NOMO-1 (cell line): Measurements from ENCODE around the gene TMEM183A.
"Not testable (repeated sequence)": the region's sequence is repeated elsewhere in the genome, so short reads cannot be mapped to it uniquely, and the experiment has no call there.

Experiments used
- DNase-seq, 2 experiments: peaks; one replicate each; lab custom pipeline; 2025; ENCODE audit not compliant: unreplicated experiment in 2 of 2; lab: John Stamatoyannopoulos, UW

TMEM183A gene

DNA sequence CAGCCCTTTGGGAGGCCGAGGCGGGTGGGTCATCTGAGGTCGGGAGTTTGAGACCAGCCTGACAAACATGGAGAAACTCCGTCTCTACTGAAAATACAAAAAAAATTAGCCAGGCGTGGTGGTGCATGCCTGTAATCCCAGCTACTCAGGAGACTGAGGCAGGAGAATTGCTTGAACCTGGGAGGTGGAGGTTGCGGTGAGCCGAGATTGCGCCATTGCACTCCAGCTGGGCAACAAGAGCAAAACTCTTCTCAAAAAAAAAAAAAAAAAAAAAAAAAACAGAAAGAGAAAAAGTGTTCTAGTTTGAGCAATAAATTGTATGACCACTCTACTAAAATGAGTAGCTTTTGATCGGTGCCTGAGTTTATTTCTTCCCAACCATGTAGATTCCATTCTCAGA is 21.1 kb upstream of the TMEM183A start:
- peak in 1 of 2 experiments; percentile 16 for DNase-seq

DNA sequence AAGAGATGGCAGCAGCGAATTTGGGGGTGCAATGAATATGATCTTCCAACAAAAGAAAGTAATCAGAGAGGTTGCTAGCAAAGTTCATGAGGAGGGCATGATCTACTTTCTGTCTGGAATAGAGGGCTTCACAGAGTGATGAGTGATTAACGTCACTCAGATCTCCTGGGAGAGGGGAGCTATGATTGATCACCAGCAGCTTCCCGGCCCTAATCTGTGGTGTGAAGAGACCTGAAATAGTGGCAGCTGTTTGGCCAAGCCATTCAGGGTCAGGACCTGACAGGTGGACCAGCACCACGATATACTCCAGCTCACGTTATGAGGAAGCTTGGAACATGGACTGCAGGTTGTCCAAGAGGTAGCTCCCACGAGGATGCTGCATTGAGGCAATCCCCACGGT is 19.9 kb upstream of the TMEM183A start:
- DNase-seq: no peak

DNA sequence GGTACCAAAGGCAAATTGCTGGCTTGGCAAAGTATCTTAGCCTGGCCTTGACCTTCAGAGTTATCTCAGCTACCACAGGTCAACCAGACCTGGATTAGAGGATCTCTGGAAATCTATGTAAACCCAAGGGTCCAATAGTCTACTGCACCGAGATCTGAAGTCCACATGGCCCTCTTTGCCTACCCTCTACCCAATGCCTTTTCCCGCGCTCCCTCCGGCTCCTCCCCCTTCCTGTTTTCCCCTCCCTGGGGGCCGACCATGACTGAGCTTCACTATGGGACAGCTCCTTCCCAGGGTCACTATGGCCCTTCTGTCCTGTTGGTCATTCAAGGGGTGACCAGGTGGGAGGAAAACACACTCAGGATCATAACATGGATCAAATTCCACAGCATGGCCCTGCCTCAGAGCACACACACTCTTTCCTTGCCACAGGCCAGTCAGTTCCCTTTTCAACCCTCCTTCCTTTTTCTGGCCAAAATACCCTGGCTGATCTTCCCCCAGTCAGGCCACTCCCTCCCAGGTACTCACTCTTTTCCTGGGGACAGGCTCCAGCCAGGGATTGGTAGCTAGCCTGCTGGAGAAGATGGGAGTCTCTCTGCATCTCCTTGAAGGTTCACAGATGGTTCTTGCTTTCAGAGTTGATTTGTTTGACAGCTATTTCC is 19.1 kb upstream of the TMEM183A start:
- DNase-seq: peak; percentile 19 to 53

DNA sequence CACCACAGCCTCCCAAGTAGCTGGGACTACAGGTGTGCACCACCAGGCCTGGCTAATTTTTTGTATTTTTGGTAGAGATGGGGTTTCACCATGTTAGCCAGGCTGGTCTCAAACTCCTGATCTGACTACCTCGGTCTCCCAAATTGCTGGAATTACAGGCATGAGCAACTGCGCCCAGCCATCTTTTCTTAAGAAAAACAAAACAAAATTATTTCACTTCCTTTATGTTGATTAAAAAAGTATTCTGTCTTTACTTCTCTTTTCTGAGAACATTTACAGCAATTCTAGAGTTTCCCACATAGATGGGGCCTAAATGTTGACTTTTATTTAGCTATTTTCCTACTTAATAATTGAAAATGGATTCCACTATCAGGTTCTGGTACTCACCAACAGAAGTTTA is 17.3 kb upstream of the TMEM183A start:
- DNase-seq: no peak

DNA sequence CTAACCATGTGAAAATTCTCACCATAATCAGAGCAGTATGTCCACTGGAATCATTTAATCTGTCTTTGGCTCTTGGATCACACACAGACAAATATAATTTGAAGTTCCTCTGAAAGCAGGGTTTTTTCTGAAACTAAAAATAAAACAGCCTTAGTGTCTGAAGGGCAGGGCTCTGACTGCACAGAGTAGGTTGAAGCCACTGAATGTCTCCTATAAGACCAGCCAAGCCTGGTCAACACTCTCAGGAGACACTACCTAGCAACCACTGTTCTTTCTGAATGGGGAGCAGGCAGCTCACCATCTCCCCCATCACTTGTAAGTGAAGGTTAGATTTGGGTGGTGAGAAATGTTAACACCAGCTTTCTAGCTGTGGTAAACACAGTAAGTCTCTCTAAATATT is 16.1 kb upstream of the TMEM183A start:
- no peak for DNase-seq

DNA sequence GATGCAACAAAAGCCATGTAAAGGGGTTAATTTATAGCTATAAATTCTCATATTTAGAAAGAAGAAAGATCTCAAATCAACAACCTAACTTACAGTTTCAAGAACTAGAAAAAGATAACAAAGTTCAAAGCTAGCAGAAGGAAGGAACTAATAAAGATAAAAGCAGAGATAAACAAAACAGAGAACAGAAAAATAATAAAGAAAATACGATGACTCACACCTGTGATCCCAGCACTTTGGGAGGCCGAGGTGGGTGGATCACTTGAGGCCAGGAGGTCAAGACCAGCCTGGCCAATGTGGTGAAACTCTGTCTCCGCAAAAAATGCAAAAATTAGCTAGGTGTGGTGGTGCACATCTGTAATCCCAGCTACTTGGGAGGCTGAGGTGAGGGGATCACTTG is 12.4 kb upstream of the TMEM183A start:
- no peak for DNase-seq

DNA sequence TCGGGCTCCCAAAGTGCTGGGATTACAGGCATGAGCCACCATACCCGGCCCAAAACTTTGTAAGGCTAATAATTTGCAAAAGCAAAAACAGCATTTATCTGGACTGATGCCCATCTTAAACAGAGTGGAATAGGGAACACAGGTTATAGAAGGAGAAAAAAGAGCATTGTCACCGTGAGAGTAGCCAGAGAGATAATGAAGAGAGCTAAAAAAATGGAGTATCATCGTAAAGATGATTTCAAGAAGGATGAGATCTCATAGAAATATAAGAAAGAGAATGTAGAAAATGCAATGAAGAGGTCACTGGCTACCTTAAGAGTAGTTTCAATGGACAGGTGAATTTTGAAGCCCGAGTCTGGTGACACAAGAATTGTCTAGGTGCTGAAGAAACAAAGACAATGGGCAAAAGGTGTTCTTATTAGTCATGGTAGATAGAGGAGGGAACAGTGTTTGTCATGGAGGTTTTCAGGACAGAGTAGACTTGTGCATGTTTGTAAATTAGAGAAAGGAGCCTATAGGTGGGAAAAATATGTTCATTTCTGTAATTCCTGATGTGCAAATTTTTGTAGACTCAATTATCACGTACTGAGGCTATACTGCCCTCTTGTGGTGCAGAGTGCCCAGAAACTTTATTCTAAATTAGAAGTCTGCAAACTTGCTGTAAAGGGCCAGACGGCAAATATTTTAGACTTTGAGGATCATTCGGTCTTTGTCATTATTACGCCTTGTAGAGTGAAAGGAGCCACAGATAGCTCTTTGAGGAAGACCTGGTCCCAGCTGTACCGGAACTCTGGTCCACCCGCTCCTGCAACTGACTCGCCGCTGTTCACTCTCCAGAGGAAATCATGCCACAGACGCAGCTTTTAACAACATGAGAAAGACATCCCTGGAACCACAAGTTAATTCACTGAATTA is 8.1 kb upstream of the TMEM183A start:
- DNase-seq: peak; percentile 51 to 64

DNA sequence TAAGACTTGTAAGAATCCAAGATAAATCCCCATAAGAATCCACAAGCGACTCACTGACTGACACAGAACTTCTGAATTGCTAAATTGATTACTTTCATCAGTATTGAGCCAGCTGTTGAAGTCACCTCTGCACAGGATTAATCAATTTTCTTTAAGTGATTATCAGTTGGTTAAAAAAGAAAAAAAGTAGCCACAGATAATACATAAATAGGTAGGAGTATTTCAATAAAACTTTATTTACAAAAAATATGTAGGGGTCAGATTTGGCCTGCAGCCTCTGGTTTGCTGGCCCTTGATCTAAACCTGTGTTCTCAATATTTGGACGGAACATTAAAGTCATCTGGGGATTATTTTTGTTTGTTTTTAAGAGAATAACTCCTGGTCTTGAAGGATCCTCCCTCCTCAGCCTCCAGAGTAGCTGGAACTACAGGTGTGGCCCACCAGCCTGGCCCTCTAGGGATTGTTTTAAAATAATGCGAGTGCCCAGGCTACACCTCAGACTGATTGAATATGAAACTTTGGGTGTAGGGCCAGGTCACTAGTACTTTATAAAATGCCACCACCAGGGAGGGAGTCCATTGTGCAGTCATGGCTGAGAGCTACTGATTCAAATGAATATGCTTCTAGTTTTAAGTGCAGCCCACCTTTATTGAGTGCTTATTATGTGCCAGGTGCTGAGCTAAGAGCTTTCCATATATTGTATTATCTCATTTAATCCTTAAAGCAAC is 6.8 kb upstream of the TMEM183A start:
- no peak for DNase-seq

DNA sequence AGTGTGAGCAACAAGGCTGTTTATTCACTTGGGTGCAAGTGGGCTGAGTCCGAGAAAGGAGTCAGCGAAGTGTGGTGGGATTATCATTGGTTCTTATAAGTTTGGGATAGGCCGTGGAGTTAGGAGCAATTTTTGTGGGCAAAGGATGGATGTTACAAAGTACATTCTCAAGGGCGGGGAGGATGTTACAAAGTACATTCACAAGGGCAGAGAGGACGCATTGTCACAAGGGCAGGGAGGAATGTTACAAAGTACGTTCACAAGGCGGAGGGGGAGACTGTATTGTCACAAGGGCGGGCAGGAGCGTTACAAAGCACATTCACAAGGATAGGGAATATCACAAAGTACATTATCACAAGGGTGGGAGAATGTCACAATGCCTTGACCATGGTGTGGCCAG is 5.2 kb upstream of the TMEM183A start:
- no peak for DNase-seq

DNA sequence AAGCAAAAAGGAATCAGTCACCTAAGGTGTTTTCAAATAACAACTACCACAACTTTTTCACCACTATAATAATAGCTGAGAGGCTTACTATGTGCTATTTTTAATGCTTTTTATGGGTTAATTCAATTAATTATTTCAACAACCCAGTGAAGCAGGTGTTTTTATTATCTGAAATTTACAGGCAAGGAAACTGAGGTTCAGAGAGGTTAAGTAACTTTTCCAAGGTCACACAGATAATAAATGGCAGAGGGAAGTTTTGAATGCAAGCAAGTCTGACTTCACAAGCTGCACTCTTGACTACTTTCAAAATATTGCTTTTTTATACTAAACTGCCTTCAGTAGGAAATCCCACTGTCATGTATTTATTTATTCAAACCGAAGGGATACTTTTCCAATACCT is 4.2 kb upstream of the TMEM183A start:
- DNase-seq: no peak

DNA sequence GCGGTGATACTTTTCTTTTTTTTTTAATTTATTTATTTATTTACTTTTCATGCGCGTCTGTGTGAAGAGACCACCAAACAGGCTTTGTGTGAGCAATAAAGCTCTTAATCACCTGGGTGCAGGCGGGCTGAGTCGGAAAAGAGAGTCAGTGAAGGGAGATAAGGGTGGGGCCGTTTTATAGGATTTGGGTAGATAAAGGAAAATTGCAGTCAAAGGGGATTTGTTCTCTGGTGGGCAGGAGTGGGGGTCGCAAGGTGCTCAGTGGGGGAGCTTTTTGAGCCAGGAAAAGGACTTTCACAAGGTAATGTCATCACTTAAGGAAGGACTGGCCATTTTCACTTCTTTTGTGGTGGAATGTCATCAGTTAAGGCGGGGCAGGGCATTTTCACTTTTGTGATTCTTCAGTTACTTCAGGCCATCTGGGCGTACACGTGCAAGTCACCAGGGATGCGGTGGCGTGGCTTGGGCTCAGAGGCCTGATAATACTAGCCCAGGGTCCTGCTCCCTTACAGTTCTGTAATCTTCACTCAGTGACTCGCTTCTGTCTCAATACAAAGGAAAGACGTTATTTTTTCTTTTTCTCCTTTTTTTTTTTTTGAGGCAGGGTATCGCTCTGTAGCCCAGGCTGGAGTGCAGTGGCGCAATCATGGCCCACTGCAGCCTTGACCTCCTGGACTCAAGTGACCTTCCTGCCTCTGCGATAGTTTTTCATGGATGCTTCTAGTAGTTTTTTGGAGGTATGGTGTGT is 1.6 kb upstream of the TMEM183A start:
- peak; percentile 13 to 26 for DNase-seq

DNA sequence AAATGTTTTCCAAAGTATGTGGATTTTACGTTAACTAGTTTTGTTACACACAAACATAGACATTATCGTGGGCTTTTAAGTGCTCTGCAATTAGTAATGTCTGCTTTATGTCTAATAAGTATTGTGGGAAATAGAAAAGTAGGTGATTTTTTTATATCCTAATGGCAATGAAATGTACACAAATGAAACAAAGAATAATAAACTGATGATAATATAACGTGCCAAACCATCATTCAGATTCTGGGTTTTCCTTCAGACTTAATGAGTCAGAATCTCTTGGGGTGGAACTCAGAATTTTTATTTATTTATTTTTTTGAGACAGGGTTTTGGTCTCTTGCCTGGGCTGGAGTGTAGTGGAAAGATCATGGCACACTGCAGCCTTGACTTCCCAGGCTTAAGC is 2.0 kb downstream of the TMEM183A start:
- DNase-seq: no peak

DNA sequence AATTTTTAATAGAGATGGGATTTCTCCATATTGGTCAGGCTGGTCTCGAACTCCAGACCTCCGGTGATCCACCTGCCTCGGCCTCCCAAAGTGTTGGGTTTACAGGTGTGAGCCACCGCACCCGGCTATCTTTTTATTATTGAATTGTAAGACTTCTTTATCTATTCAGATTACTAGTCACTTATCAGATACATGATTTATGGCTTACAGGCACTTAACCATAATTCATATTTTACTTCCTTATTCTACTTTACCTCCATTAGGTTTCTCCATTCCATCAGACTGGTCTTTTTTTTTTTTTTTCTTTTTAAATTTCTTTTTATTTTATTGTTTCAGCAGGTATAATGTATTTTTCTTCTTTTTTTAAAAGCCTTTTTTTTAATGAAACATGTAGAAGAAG is 4.4 kb downstream of the TMEM183A start:
- no peak for DNase-seq

DNA sequence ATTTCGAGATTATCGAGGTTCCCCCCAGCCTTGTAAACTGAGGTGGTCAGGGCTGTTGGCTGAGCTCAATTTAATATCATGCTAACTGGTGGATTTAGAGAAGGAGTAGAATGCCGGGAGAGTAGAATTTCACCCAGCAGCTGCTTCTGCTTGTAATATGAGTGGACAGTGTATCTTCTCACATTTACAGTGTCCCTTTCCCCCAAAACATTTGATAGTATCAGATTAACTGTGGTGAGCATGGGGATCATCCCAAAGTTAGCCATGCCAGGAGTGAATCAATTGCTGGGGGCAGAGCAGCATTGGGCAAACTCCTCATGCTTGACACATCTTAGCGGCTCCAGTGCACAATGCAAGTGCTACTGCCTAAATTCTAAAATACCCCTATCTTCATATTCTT is 9.9 kb downstream of the TMEM183A start:
- no peak for DNase-seq

DNA sequence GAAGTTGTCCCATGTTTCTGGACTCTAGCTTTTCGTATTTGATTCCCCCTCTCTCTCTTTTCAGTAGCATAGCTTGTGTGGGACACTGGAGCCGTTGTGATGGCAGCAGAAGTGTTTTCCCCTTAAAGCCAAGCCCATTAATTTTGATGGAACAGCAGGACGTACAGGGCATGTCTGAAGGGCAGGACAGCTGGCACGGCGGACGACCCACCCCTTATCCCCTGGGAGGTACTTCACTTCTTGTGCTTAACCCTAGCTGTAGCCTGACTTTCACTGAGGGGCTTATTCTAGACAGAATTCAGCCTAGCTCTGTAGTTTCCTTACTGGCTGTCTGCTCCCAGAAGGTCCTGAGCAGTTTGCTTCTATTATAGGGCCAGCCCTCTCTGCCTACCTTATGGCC is 10.5 kb downstream of the TMEM183A start:
- no peak for DNase-seq

DNA sequence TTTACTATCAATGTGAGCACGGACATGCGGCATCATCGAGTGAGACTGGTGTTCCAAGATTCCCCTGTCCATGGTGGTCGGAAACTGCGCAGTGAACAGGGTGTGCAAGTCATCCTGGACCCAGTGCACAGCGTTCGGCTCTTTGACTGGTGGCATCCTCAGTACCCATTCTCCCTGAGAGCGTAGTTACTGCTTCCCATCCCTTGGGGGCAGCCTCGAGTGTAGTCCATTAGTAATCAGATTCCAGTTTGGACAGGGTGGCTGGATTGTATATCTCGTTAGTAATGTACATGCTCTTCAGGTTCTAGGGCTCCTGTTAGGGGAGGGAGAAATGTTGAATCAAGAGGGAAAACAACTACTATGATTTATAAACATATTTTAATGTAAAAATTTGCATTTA is 15.7 kb downstream of the TMEM183A start:
- DNase-seq: not testable (repeated sequence)

DNA sequence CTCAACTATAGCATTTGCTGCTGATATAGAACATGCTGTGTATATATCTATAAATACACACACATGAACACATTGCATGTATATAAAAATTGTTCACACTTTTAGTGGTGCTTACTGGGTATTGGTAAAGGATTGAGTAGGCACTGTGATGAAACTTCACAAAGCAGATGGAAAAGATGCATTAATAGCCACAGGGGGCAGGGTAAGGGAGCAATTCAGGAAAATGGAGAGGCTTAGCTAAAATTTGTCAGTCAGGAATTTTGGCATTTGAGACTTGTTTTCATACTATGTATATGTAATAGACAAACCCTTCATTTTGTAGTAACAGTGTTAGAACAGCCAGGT is 18.5 kb downstream of the TMEM183A start:
- DNase-seq: peak in 1 of 2 experiments; percentile 4

DNA sequence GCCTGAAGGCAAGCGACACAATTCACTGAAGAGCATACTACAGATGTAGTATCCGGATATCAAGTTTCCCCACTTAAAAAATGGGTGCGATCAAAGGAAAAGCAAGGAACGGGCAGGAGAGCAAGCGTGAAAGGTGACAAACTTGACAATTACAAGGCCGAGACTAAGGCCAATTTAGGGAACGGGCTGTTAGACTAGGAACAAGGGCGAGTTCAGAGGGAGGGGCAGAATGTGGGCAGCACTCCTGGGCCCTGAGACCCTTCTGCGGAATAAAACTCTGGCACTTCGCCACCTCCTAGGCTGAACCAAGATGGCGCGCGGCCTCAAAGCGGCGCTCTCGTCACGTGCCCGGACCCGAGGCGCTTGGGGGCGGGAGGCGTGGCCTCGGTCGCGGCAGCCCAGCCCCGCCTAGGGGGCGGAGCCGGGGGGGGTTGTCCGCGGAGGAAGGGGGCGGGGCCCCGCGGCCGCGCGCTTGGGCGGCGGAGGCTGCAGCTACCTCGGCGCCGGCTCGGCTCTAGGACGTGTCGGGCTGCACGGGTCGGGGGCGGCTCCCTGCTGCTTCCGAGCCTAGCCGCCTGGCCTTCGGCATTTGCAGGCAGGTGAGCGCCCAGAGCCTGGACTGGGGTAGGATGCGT is 19.0 kb downstream of the TMEM183A start, which contains the start of gene PPFIA4:
Gene PPFIA4, plus strand, starts transcription at position 461 of the 635 bp plus-strand sequence. CDS start 12,518 bp downstream, outside the sequence.
- DNase-seq: peak; percentile 64 to 86

DNA sequence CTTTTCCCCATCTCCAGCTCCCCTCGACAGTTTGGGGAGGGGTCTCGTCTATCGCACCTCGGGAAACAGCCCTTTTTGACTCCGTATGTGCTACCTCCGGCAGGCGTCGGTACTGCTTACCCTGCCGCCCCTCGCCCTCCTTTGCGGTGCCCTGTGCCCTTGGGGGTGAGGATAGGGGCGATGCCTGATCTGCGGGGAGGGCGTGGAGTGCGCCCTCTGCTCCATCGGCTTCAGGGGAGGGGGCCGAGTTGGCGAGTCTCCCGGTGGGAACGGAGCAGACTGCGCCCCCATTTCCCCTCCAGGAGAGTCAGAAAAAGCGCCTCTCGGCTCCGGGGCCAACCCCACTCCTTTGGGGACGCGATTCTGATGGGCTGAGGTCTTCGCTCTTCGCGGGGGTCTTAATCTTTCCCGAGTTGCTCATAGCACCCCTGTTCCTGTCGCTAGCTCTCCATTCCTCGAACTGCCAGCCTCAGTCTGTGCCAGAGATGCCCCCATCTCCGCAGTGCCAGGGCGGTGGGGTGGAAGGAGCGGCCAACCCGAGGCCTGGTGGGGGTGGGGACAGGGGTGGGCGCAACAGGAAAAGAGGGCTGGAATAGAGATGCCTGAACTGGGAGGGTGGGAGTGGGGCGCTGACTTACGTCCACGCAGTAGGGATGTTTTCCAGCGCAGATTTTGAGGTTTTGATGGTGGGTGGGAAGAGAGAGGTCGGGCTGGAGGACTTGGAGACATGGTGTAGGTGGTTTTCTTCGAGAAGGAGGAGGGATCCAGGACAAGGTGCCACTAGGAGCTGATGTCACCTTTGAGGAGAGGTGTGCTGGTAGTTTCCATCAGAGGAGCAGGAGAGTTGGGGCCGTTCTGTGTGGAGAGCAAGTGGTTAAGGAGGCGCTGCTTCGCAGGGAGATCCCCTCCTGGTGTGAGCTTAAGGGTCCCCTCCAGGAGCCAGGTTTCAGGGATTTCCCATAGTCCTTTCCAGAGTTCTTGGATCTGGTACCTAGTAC is 19.8 kb downstream of the TMEM183A start:
- no peak for DNase-seq
